Hindlimb muscle (tissue), 1 donor: ENCODE data around the gene OR8I2. TPM values are rescaled to one million over a fixed set of nuclear protein-coding genes. Genes with fewer than 3 reads are reported as not detected.
"Not testable (repeated sequence)": the region's sequence is repeated elsewhere in the genome, so short reads cannot be mapped to it uniquely, and the experiment has no call there.

Experiments
- DNase-seq: peaks from one replicate; pipeline ENCODE4 v3.0.0-alpha.2; 2013
- polyA plus RNA-seq: library from polyadenylated mRNA; unstranded; fragments of 120-200 nt; gene quantifications from one replicate; pipeline ENCODE4 v1.2.1, GENCODE V29; 2013; ENCODE audit not compliant: insufficient read length

The OR8I2 gene
- not detected for polyA plus RNA-seq

DNA sequence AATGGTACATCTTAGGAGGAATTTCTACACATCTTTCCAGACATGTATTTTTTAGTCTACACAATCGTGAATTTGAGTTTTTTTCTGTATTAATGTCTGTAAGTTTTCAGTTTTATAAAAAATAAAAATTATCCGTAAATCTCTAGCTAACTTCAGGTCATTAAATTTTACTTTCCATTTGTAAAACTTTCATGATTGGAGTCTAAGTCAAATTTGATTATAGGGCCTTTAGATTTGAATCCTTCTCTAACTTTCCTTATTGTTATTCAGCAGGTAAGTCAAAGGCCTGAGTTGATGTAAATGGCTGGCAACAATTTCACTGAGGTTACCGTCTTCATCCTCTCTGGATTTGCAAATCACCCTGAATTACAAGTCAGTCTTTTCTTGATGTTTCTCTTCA is at the start of gene OR8I2:
Gene OR8I2 (plus strand): TSS at position 301 of the 400 bp plus-strand sequence. CDS start 0 bp downstream, at position 301.
- no peak for DNase-seq

DNA sequence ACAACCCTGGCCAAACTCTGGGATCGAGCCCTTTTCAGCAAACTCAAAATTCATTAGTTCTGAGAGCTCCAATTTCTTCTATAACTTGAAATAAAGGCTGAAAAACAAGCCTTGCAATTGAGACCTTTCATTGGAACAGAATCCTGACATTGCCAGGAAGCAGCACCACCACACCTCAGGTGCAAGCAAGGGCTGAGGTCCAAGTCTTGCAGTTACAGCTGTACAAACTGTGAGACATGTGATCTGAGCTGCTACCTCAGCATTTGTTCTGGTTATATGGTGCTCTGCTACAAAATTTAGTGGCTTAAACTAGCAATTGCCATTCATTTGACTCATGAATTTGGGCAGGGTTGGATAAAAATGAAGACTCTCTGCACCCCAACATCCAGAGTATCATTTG is 47.6 kb upstream of the OR8I2 start:
- no peak for DNase-seq

DNA sequence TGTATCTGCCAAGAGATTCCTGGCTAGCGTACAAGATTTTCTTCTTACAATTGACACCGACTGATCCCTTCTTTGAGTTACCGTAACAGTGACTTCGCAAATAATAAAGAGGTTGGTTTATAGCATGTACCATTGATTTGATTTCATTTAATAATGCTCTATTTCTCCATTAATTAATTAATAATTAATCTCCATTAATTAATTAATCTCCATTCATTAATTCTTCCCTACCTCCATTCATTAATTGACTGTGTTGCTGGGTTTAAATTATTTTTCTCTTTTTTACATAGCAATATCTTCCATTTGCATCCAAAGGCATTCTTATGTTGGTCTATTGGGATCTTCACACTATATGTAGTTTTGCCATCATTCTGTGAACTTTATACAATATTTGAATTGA is 44.6 kb upstream of the OR8I2 start:
- DNase-seq, result no peak

DNA sequence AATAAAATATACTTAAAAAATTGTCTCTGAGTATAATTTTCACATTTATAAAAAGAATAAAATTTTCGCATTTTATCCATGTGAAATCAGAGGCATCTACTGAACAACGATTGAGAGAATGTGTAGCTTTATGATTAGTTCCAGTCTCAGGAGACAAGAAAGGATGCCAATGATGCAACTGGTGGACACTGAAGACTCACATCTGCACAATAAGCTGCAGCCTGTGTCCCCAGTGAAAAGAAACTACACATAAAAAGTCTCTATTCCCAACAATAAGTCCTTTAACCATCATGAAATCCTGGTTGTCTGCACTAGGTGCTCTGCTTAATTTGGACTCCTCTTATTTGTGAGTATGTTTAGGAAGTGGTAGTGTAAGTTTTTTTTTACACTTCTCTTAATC is 43.6 kb upstream of the OR8I2 start:
- DNase-seq, result no peak

DNA sequence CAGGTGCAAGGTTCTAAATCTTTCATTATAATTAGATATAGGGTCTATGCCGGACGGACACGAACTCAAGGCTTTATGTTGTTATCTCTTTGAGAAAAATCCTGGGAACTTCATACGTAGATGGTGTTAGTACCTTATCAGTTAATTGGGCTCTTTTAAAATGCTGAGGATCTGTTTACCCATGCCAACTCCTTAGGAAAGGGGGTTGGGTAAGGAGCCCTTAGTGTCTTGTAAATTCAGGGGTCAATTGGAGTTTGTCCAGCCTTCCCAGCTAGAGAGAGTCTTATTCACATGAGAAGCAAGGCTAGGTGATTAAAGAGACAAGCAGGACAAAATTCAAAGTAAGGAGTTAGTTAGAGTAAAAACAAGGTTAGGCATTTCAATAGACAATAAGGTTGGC is 36.7 kb upstream of the OR8I2 start:
- not testable (repeated sequence) for DNase-seq

DNA sequence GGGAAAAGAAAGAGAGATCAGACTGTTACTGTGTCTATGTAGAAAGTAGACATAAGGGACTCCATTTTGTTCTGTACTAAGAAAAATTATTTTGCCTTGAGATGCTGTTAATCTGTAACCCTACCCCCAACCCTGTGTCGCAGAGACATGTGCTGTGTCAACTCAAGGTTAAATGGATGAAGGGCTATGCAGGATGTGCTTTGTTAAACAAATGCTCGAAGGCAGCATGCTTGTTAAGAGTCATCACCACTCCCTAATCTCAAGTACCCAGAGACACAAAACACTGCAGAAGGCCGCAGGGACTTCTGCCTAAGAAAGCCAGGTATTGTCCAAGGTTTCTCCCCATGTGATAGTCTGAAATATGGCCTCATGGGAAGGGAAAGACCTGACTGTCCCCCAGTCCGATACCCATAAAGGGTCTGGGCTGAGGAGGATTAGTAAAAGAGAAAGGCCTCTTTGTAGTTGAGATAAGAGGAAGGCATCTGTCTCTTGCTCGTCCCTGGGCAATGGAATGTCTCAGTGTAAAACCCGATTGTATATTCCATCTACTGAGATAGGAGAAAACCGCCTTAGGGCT is 35.4 kb upstream of the OR8I2 start:
- DNase-seq, result not testable (repeated sequence)

DNA sequence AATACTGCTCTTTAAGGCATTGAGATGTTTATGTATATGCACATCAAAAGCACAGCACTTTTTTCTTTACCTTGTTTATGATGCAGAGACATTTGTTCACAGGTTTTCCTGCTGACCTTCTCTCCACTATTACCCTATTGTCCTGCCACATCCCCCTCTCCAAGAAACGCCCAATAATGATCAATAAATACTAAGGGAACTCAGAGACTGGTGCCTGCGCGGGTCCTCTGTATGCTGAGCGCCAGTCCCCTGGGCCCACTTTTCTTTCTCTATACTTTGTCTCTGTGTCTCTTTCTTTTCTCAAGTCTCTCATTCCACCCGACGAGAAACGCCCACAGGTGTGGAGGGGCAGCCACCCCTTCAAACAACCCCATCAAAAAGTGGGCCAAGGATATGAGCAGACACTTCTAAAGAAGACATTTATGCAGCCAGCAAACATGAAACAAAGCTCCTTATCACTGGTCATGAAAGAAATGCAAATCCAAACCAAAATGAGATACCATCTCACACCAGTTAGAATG is 34.8 kb upstream of the OR8I2 start:
- not testable (repeated sequence) for DNase-seq

DNA sequence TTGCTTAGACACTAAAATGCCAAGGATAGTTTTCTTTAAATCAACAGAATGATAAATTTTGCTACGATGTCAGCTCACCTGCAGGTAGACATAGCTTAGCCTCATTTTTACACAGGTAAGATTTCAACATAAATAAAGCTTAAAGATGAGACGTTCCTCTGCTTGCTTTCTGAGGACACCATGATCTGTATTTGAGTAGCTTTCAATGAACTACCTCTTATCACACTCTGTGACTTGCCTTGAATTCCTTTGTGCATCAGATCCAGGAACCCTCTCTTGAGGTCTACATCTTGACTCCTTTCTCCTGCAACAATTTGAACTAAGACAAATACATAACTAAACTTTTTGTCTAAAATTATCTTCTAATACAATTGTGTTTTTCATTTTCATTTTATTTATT is 26.1 kb upstream of the OR8I2 start:
- no peak for DNase-seq

DNA sequence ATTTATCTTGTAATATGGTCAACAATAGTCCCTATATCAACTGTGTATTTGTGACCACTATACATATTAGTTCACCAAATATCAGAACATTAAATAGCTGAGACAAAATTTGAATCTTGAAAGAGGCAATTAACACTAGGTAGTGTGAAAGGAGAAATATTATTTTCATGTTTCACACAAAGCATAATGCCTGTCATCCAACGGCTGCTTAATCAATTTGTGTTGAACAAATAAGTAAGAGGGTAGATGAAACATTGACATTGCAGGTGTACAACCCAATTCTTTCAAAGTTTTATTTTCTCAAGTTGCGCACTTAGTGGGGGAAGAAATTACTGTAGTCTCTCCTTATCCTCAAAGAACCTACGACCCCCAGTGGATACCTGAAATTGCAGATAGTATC is 3.4 kb upstream of the OR8I2 start:
- no peak for DNase-seq

DNA sequence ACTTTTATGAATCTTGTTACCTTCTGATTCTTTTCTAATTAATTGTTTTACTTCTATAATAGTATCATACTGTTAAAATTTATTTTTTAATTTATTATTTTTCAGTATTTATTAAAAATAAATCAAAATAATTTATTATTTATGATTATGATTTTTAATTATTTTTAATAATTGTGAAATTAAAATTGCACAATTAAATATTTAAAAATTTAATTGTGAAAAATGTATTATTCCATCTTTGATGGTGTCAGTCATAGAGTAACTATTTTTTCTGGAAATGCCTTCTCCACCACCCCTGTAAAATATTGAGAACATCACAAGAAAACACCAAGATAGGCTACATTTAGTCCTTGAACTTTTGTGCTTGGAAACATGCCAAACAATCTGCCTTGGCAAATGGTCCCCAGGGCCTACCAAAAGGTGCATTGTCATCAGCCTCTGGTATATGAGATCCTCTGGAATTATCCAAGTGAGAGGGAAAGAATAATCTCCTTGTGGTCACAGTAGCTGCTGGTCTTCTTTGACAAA is 10.2 kb downstream of the OR8I2 start, which contains the start of gene OR8H2:
Gene OR8H2 (plus strand): TSS at position 478 of the 528 bp plus-strand sequence. CDS start 1,356 bp downstream, outside the sequence.
- no peak for DNase-seq

DNA sequence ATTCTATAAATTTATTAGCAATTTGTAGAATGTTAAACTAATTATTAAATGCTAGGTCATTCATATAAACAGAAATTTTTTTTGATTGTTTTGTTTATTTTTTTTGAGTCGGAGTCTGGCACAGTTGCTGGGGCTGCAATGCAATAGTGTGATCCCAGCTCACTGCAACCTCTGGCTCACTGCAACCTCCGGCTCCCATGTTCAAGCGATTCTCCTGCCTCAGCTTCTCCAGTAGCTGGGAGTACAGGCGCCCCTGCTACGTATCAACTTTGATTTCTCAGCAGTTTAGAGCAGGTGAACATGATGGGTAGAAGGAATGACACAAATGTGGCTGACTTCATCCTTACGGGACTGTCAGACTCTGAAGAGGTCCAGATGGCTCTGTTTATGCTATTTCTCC is 29.0 kb downstream of the OR8I2 start, which contains the start of gene OR8H3:
Gene OR8H3 (plus strand): TSS at position 301 of the 400 bp plus-strand sequence. CDS start 0 bp downstream, at position 301.
- DNase-seq, result no peak

DNA sequence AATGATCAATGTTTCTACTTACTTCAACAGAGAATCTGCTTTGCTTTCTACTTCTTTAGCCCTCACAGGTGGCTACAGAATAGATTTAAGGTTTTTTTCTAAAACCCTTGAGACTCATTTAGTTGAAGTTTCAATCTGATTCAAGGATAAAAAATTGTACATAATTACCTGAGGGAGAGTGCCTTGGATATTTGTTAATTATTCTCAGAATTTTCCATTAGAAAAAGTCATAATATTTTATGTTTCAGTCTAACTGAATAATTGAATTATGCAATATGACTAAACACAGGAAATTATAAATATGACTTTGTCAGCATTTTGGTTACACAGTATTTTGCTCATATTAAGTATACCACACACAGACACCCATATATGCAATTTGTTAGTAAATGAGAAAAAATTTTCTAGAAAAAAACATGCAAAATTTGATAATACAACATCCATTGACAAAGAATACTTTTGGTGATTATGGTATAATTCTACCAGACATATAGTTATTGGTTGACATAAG is 47.1 kb downstream of the OR8I2 start, which contains the start of gene OR8J3:
Gene OR8J3 (minus strand): TSS at position 51 of the 511 bp plus-strand sequence. CDS start 2,483 bp downstream, outside the sequence.
- no peak for DNase-seq

DNA sequence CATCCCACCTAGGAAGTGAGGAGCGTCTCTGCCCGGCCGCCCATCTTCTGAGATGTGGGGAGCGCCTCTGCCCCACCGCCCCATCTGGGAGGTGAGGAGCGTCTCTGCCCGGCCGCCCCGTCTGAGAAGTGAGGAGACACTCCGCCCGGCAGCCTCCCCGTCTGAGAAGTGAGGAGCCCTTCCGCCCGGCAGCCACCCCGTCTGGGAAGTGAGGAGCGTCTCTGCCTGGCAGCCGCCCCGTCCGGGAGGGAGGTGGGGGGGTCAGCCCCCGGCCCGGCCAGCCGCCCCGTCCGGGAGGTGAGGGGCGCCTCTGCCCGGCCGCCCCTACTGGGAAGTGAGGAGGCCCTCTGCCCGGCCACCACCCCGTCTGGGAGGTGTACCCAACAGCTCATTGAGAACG is 50.6 kb downstream of the OR8I2 start:
- DNase-seq, result not testable (repeated sequence)

Other genes with a start within 250 kb of the OR8I2 start
- gene TRIM51, start 210.0 kb upstream of the OR8I2 start, polyA plus RNA-seq, result not detected
- not detected for gene OR5W2, start 178.7 kb upstream of the OR8I2 start, polyA plus RNA-seq
- not detected for gene OR5I1, start 156.9 kb upstream of the OR8I2 start, polyA plus RNA-seq
- gene OR10AG1, start 123.4 kb upstream of the OR8I2 start, polyA plus RNA-seq, result not detected
- not detected for gene OR5F1, start 98.7 kb upstream of the OR8I2 start, polyA plus RNA-seq
- not detected for gene OR5AS1, start 65.7 kb upstream of the OR8I2 start, polyA plus RNA-seq
- gene OR8H2, start 10.4 kb downstream of the OR8I2 start, polyA plus RNA-seq, result not detected
- not detected for gene OR8H3, start 29.1 kb downstream of the OR8I2 start, polyA plus RNA-seq
- gene OR8J3, start 46.9 kb downstream of the OR8I2 start, polyA plus RNA-seq, result not detected
- gene OR8K5, start 67.0 kb downstream of the OR8I2 start, polyA plus RNA-seq, result not detected
- not detected for gene OR5J2, start 83.3 kb downstream of the OR8I2 start, polyA plus RNA-seq
- gene OR5T2, start 140.9 kb downstream of the OR8I2 start, polyA plus RNA-seq, result not detected
- gene OR5T3, start 158.9 kb downstream of the OR8I2 start, polyA plus RNA-seq, result not detected
- not detected for gene OR5T1, start 180.8 kb downstream of the OR8I2 start, polyA plus RNA-seq
- gene OR8H1, start 198.9 kb downstream of the OR8I2 start, polyA plus RNA-seq, result not detected
- not detected for gene OR8K3, start 221.8 kb downstream of the OR8I2 start, polyA plus RNA-seq